Osteocyte (in vitro differentiated cells): ENCODE results near the gene GTSF1L. TPM values are rescaled to one million over a fixed set of nuclear protein-coding genes. Genes with fewer than 3 reads are reported as not detected.

ENCODE experiments used
- DNase-seq: peaks from one replicate; pipeline ENCODE4 v3.0.0; 2021; ENCODE audit warnings: mixed read lengths; ENCODE audit not compliant: unreplicated experiment; ENCODE audit errors: extremely low spot score
- H3K27ac Mint-ChIP-seq: one replicate; pipeline ENCODE4 v1.8.0; 2021; ENCODE audit warnings: mild to moderate bottlenecking, mixed read lengths; ENCODE audit not compliant: unreplicated experiment
- H3K27me3 Mint-ChIP-seq: one replicate; pipeline ENCODE4 v1.8.0; 2021; ENCODE audit warnings: mixed read lengths; ENCODE audit not compliant: unreplicated experiment
- H3K36me3 Mint-ChIP-seq: one replicate; pipeline ENCODE4 v1.8.0; 2021; ENCODE audit warnings: mixed read lengths; ENCODE audit not compliant: unreplicated experiment
- H3K4me1 Mint-ChIP-seq: one replicate; pipeline ENCODE4 v1.8.0; 2021; ENCODE audit warnings: mixed read lengths; ENCODE audit not compliant: unreplicated experiment
- H3K4me3 Mint-ChIP-seq: one replicate; pipeline ENCODE4 v1.8.0; 2021; ENCODE audit warnings: mild to moderate bottlenecking, moderate library complexity, mixed read lengths; ENCODE audit not compliant: unreplicated experiment
- H3K9me3 Mint-ChIP-seq: one replicate; pipeline ENCODE4 v1.8.0; 2021; ENCODE audit warnings: mixed read lengths; ENCODE audit not compliant: unreplicated experiment
- CTCF ChIP-seq: fragments of 200-600 bp; sonication (generic); IDR thresholded peaks from 2 replicates; pipeline ENCODE4 v1.5.0; 2021; ENCODE audit warnings: antibody characterized with exemption, mild to moderate bottlenecking, moderate library complexity
- total RNA-seq: library from RNA; stranded (reverse); gene quantifications from 2 replicates; pipeline ENCODE4 v1.2.1, GENCODE V29; 2021

Gene GTSF1L
- total RNA-seq, 1 donor from 2014 or later = not detected

GRCh38 chr20:43744966-43745730 is 18.3 kb upstream of the GTSF1L start:
- Mint-ChIP-seq H3K27ac (no peak overlapping the region), H3K4me1 (peaks cover 1% of the 10 kb centered on the region), H3K9me3 (no peaks in the 10 kb centered on the region), H3K27me3 (peaks cover 28% of the 10 kb centered on the region), H3K4me3 (no peak overlapping the region), H3K36me3 (no peaks in the 10 kb centered on the region)
- DNase-seq = no peak
- no peak for TF ChIP-seq CTCF

- DNase-seq = no peak
- no peaks in the 10 kb centered on the region for H3K4me1 Mint-ChIP-seq
- no peak overlapping the region for H3K4me3 Mint-ChIP-seq
- H3K36me3 Mint-ChIP-seq = no peaks in the 10 kb centered on the region
- no peaks in the 10 kb centered on the region for H3K9me3 Mint-ChIP-seq
- no peak for TF ChIP-seq CTCF
- H3K27ac Mint-ChIP-seq = no peak overlapping the region
- peaks cover 28% of the 10 kb centered on the region for H3K27me3 Mint-ChIP-seq
Measured at GRCh38 chr20:43744151-43744611, 17.4 kb upstream of the GTSF1L start.

DNA sequence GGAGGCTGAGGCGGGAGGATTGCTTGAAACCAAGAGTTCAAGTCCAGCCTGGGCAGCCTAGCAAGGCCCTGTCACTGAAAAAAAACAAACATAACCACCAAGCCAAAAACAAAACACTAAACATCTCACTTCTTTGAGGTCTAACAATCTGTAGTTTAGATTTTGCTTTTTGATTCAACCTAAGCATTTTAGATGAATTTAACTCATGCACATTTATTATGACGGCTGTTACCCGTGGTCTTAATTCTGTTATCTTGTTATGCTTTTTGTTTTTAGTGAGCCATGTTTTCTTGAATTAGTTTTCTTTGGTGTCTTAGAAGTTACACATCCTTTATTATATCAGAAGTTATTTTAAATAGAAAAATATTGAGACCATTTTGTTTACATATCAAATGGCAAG is 13.8 kb upstream of the GTSF1L start:
- Mint-ChIP-seq H3K4me1 (no peaks in the 10 kb centered on the region), H3K27ac (no peak overlapping the region), H3K9me3 (no peaks in the 10 kb centered on the region), H3K36me3 (no peaks in the 10 kb centered on the region), H3K4me3 (no peak overlapping the region), H3K27me3 (peaks cover 23% of the 10 kb centered on the region)
- no peak for TF ChIP-seq CTCF
- DNase-seq = no peak

DNA sequence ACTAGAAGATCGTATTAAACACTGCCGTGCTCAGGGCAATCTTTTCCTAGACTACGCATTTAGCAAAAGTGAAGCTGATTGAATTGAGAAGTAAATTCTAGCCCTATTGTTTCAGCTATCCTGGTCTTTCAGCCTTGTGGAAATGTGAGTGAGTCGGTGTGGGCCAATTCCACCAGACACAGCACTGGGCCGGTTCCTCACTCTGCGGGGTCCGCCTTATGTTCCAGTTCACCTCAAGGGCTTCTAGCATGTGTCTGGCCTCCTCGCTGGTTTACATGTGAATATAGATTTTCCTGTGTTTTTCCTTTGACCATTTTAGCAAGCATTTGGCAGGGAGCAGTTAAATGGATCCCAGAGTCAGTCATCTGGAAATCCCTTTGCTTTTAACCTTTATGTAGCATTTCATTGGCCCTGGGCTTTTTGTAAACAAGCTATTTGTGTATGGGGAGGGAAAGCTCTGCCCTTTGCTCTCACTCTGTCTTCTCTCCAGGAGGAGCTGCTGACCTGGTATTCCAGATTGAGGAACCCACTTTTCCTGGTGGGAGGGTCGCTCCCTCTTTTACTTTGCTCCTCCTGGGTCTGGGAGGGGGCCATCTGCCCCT is 12.4 kb upstream of the GTSF1L start:
- H3K9me3 Mint-ChIP-seq = no peaks in the 10 kb centered on the region
- no peak overlapping the region for H3K27ac Mint-ChIP-seq
- TF ChIP-seq CTCF = no peak
- peaks cover 26% of the 10 kb centered on the region for H3K27me3 Mint-ChIP-seq
- no peaks in the 10 kb centered on the region for H3K36me3 Mint-ChIP-seq
- H3K4me1 Mint-ChIP-seq = no peaks in the 10 kb centered on the region
- H3K4me3 Mint-ChIP-seq = no peak overlapping the region
- DNase-seq = no peak

GRCh38 chr20:43737925-43738324 is 11.1 kb upstream of the GTSF1L start:
- Mint-ChIP-seq H3K27ac (no peak overlapping the region), H3K4me1 (no peaks in the 10 kb centered on the region), H3K27me3 (peaks cover 25% of the 10 kb centered on the region), H3K9me3 (no peaks in the 10 kb centered on the region), H3K4me3 (no peak overlapping the region), H3K36me3 (no peaks in the 10 kb centered on the region)
- DNase-seq = no peak
- TF ChIP-seq CTCF = no peak
